ENCODE results near the gene PUSL1.

GRCh38 chr1:1273209-1273511 lies 35.2 kb upstream of the PUSL1 start:
- TF ChIP-seq POLR2A (IDR thresholded peaks at IDR 0.05; ENCODE audit: low read depth, low read length): no peak
- TF ChIP-seq POLR2AphosphoS5 (IDR thresholded peaks at IDR 0.05; ENCODE audit: low read depth, low read length): no peak
